Adipocyte (in vitro differentiated cells): ENCODE measurements around the gene ZNF185.
A peak's percentile ranks its signal among the peaks of the same experiment; 100 is the strongest.

Experiments used
- DNase-seq: peaks from one replicate; pipeline ENCODE4 v3.0.0-alpha.2; 2015; ENCODE audit warnings: low read depth
- H3K27me3 ChIP-seq: replicated peaks from 2 replicates; pipeline ENCODE4 v1.7.0; 2013; ENCODE audit warnings: mild to moderate bottlenecking, low read length, moderate library complexity; ENCODE audit not compliant: control insufficient read depth, insufficient read depth
- H3K36me3 ChIP-seq: 2 replicates; pipeline ENCODE4 v1.7.0; 2013; ENCODE audit warnings: low read length, mild to moderate bottlenecking, moderate library complexity; ENCODE audit not compliant: control insufficient read depth, insufficient read depth, severe bottlenecking
- H3K4me1 ChIP-seq: 2 replicates; pipeline ENCODE4 v1.7.0; 2013; ENCODE audit warnings: mild to moderate bottlenecking, low read length, moderate library complexity; ENCODE audit not compliant: control insufficient read depth, insufficient read depth
- H3K4me3 ChIP-seq: 2 replicates; pipeline ENCODE4 v1.7.0; 2013; ENCODE audit warnings: mild to moderate bottlenecking, low read length, moderate library complexity
- H3K9ac ChIP-seq: 2 replicates; pipeline ENCODE4 v1.7.0; 2013; ENCODE audit warnings: mild to moderate bottlenecking, low read length, moderate library complexity
- H3K9me3 ChIP-seq: 2 replicates; pipeline ENCODE4 v1.7.0; 2013; ENCODE audit warnings: mild to moderate bottlenecking, low read length, moderate library complexity; ENCODE audit not compliant: control insufficient read depth

ZNF185 gene

GRCh38 chrX:152896450-152896849 lies 1.4 kb upstream of the ZNF185 start:
- peaks cover 48% of the 10 kb centered on the region for H3K27me3 ChIP-seq
- no peaks in the 10 kb centered on the region for H3K4me1 ChIP-seq
- no peak overlapping the region for H3K4me3 ChIP-seq
- no peaks in the 10 kb centered on the region for H3K36me3 ChIP-seq
- no peak overlapping the region for H3K9ac ChIP-seq
- no peak for DNase-seq
- H3K9me3 ChIP-seq = no peaks in the 10 kb centered on the region

DNA sequence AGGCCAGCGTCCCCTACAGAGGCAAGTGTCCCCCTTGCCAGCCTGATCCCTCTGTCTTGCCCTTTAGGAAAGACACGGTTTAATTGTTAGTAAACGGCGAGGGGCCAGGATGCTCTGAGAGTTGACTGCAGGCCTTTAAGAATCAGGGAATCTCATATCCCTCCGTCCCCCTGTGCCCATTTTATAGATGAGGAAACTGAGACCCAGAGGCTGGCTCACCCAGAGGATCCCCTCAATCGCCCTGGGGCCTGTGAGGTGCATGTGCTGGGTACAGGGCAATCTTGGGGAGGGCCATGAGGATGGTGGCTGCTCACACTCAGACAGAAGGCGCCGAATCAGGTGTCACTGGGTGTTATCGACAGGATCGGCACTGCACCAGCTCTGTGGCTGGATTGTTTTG lies 575 bp downstream of the ZNF185 start:
- H3K9me3 ChIP-seq = no peaks in the 10 kb centered on the region
- no peak for DNase-seq
- H3K4me3 ChIP-seq = no peak overlapping the region
- no peaks in the 10 kb centered on the region for H3K4me1 ChIP-seq
- H3K27me3 ChIP-seq = peaks cover 31% of the 10 kb centered on the region
- no peak overlapping the region for H3K9ac ChIP-seq
- no peaks in the 10 kb centered on the region for H3K36me3 ChIP-seq

DNA sequence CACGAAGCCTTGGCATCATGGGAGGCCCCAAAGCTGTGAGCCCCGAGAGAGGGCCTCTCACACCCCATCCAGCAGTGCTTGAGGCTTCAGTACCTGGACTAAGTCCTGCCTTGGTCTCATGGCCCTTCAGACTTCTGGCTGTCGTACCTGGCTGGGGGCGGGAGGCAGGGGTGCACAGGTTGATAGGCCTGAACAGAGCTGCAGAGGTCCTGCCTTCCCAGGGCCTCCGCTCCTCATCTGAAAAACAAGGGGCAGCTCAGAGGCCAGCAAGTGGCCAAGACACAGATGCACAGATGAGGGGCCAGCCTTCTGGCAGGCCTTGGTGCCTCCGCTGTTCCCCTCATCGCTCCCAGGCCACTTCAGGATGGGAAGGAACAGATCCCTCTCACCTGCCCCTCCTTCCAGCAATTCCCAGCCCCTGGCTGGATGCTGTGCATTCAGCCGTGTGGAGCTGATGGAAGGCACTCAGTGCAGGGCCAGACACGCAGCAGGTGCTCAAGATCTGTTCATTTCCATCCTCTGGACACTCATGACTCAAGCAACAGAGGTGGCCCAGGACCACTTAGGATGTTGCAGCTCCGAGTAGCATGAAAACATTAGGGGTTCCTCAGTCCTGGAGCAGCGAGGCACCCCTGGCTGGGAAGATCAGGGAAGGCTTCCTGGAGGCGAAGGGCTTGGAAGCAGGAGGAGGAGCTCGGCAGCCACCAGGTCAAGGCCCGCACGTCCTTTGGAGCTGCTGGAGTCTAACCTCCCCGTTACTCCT lies 1.4 kb downstream of the ZNF185 start:
- Histone ChIP-seq H3K27me3 (peaks cover 27% of the 10 kb centered on the region), H3K9ac (no peak overlapping the region)
- DNase-seq = no peak

DNA sequence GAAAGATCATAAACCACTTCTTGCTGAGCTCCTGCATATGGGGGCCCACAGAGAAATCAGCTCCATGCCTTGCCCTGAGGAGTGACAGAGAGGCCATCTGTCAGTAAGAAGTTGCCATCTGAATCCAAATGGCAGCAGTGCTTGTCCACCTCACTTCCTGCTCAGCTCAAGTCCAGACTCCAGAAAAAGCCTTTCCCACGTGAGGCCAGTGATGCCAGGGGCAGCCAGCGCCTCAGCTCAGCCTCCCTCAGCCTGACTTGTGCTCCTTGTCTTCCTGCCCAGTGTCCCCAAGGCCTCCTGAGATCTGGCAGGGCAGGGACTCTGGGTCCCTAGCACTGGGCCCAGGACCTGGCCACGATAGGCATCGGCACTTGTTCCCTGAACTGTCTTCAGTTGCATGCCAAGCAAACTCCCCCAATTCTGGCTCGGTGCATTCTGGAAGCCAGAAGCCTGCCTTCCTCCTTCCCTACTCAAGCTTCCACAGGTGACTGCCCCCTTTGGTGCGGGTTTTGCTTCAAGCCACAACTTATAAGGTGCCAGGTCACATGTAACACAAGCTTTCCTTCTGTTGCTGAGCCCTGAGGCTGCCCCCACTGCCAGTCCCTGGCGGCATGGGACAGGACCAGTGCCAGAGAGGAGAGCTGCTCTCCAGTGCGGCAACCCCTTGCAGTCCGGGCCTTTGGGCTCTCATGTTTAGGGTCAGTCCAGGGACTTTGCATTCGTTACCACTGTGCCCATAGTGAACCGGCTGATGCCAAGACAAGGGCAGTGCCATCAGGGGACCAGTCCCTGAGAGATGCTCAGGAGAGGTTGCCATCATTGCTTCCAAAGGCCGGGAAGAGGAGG lies 2.2 kb downstream of the ZNF185 start:
- no peaks in the 10 kb centered on the region for H3K36me3 ChIP-seq
- H3K27me3 ChIP-seq = peaks cover 22% of the 10 kb centered on the region
- no peak overlapping the region for H3K9ac ChIP-seq
- H3K4me1 ChIP-seq = no peaks in the 10 kb centered on the region
- no peak overlapping the region for H3K4me3 ChIP-seq
- no peak for DNase-seq
- no peaks in the 10 kb centered on the region for H3K9me3 ChIP-seq

More for the DNA sequence above, 1.4 kb downstream of the ZNF185 start:
- no peaks in the 10 kb centered on the region for H3K9me3 ChIP-seq
- no peaks in the 10 kb centered on the region for H3K4me1 ChIP-seq
- H3K36me3 ChIP-seq = no peaks in the 10 kb centered on the region
- no peak overlapping the region for H3K4me3 ChIP-seq

DNA sequence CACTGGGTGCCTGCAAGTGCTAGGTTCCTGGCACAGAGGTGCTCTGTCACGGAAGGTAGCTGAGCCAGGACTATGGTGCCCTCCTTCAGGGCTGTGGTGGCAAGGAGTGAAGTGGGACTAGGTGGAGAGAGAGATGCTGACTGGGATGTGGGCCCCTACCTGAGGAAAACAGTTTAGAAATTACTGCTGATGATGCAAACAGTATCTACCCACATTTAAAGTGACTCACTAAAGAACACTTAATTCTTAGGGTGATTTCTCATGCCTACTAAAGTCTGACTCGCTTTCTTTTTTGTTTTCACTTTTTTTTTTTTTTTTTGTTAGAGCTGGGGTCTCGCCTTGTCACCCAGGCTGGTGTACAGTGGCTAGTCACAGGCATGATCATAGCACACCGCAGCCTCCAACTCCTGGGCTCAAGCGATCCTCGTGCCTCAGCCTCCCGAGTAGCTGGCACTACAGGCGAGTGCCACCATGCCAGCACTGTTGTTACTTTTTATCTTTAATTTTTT lies 3.1 kb downstream of the ZNF185 start:
- Histone ChIP-seq H3K9me3 (no peaks in the 10 kb centered on the region), H3K9ac (no peak overlapping the region), H3K4me3 (no peak overlapping the region), H3K27me3 (peaks cover 24% of the 10 kb centered on the region), H3K4me1 (no peaks in the 10 kb centered on the region), H3K36me3 (no peaks in the 10 kb centered on the region)
- DNase-seq = no peak

- no peak overlapping the region for H3K9ac ChIP-seq
- no peak overlapping the region for H3K4me3 ChIP-seq
- H3K4me1 ChIP-seq = no peaks in the 10 kb centered on the region
- peaks cover 29% of the 10 kb centered on the region for H3K27me3 ChIP-seq
- H3K36me3 ChIP-seq = no peaks in the 10 kb centered on the region
- H3K9me3 ChIP-seq = no peaks in the 10 kb centered on the region
- DNase-seq = no peak
Observed at GRCh38 chrX:152901816-152902501, 4.1 kb downstream of the ZNF185 start.

DNA sequence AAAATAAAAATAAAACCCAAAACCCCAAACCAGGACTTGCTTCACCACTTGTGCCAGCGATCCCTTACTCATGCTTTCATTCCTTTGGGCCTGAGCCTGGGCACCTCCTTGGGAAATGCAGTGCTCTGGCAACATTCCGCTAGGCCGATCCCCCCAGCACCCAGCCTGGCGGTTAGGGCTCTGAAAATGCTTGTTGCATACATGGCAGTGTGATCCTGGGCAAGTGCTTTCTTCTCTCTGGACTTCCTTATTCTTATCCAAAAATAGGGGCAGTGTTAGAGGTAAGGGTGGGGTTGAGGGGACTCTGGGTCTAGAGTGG lies 4.6 kb downstream of the ZNF185 start:
- Histone ChIP-seq H3K4me1 (no peaks in the 10 kb centered on the region), H3K9me3 (peaks cover 3% of the 10 kb centered on the region), H3K4me3 (no peak overlapping the region), H3K36me3 (no peaks in the 10 kb centered on the region), H3K9ac (no peak overlapping the region), H3K27me3 (peaks cover 29% of the 10 kb centered on the region)
- no peak for DNase-seq

DNA sequence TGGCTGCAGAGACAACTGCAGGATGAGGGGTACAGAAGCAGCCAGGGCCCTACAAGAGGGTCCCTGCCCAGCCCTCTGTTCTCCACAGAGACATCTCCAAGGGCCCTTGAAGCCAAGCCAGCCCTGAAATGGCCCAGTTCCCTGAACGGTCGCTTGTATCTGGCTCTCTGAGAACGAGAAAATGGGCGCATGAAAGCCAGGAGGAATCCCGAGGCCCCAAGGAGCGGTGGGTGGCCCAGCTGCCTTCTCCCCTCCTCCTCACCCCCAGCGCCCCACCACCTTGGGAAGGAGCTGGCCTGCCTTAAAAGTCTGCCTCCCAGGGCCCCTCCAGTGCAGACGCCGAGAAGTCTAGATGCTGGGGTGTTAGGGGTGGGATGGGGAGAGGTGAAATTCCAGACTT lies 5.7 kb downstream of the ZNF185 start:
- DNase-seq = no peak
- Histone ChIP-seq H3K4me1 (no peaks in the 10 kb centered on the region), H3K9ac (no peak overlapping the region), H3K9me3 (peaks cover 3% of the 10 kb centered on the region), H3K36me3 (no peaks in the 10 kb centered on the region), H3K27me3 (peaks cover 28% of the 10 kb centered on the region), H3K4me3 (no peak overlapping the region)

DNA sequence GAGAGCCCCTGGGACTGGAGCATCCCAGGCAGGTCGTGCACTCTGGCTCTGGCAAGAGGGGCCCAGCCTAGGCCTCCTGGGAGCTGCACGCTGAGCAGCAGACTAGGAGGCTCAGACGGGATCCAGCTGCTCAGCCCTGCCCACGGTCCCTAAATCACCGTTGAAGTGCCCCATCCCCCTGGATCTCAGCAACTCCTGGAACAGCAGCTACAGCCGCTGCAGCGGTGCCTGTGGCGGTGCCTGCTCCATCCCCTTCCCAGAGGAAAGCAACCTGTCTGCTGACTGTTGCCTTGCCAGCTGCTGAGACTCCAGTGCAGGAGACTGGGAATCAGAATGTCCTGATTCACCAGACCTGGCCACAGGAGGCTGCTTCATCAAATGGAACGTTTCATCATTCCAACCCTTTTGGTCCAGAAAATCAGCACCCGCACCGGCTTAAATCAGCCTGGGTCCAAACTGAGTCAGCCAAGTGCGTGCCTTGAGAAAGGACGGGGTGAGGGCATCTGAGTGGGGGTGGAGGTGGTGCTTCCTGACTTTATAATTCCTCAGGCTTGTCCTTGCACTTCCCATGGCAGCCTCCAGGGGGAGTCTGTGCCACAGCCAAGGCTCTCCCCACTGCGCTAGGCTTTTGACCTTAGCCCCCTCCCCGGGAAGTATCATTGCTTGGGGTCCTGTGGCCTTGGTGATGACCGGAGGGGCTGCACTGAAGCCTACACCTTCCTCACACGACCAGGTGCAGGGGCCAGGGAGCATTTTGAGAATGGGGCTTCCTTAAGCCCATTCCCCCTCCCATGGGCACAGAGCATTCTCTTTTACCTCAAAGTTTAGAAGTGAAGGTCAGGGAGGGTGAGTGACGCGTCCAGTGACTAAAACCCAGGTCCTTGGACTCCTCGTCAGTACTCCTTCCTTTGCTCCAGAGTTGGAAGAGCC lies 6.5 kb downstream of the ZNF185 start:
- Histone ChIP-seq H3K9ac (no peak overlapping the region), H3K4me1 (no peaks in the 10 kb centered on the region), H3K36me3 (no peaks in the 10 kb centered on the region), H3K9me3 (peaks cover 3% of the 10 kb centered on the region), H3K4me3 (no peak overlapping the region), H3K27me3 (peaks cover 19% of the 10 kb centered on the region)
- DNase-seq = peak; percentile 68

GRCh38 chrX:152905081-152905420 lies 7.2 kb downstream of the ZNF185 start:
- Histone ChIP-seq H3K4me3 (no peak overlapping the region), H3K9me3 (peaks cover 3% of the 10 kb centered on the region), H3K36me3 (no peaks in the 10 kb centered on the region), H3K4me1 (no peaks in the 10 kb centered on the region), H3K27me3 (peaks cover 13% of the 10 kb centered on the region), H3K9ac (no peak overlapping the region)
- no peak for DNase-seq
